Astrocyte of the cerebellum (primary cell): Measurements from ENCODE around the gene F10.

Experiments
- DNase-seq: peaks from one replicate; pipeline ENCODE4 v3.0.0-alpha.2; 2011; ENCODE audit warnings: low read depth
- H3K4me3 ChIP-seq: 2 replicates; pipeline ENCODE4 v1.5.1; 2011; ENCODE audit warnings: mild to moderate bottlenecking, low read depth, low read length, moderate library complexity
- in situ Hi-C: cut with HindIII; loops from 2 replicates; pipeline ENCODE4 v1.10.0; 2017; ENCODE audit warnings: low sequenced_read_pairs
- TF ChIP-seq, protein P1 (sequence below): IDR thresholded peaks from 2 replicates; pipeline ENCODE4 v1.5.1; 2012; ENCODE audit warnings: low read length, low read depth, moderate library complexity, mild to moderate bottlenecking; ENCODE audit errors: missing control alignments

F10 gene

DNA sequence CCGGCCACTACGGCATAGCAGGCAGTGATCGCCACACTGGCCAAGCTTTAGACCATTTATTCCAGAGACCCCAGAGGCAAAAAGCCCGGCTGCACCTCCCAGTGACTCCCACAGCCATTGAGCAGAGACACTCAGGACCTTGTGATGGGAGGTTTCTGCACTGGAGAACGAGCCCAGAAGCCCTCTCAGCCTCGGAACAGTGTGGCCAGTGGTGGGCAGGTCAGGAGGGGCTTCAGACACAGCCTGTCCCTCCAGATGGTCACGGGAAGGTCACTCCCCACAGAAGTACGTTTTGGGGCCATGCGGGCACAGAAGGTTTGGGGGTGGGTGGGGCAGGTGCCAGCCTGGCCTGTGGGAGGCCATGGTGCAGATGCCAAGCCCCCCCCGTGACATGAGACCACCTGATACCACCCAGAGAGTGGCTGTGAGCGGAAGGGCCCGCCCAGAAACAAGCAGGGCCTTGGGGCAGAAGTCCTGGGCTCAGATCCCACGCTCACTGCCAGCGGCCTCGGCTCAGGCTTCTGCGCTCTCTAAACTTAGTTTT lies 599 bp upstream of the F10 start:
- no peak overlapping the region for H3K4me3 ChIP-seq
- in situ Hi-C loops, result no loop called here
- TF ChIP-seq, protein P1, sequence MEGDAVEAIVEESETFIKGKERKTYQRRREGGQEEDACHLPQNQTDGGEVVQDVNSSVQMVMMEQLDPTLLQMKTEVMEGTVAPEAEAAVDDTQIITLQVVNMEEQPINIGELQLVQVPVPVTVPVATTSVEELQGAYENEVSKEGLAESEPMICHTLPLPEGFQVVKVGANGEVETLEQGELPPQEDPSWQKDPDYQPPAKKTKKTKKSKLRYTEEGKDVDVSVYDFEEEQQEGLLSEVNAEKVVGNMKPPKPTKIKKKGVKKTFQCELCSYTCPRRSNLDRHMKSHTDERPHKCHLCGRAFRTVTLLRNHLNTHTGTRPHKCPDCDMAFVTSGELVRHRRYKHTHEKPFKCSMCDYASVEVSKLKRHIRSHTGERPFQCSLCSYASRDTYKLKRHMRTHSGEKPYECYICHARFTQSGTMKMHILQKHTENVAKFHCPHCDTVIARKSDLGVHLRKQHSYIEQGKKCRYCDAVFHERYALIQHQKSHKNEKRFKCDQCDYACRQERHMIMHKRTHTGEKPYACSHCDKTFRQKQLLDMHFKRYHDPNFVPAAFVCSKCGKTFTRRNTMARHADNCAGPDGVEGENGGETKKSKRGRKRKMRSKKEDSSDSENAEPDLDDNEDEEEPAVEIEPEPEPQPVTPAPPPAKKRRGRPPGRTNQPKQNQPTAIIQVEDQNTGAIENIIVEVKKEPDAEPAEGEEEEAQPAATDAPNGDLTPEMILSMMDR, result no peak
- DNase-seq, result no peak

DNA sequence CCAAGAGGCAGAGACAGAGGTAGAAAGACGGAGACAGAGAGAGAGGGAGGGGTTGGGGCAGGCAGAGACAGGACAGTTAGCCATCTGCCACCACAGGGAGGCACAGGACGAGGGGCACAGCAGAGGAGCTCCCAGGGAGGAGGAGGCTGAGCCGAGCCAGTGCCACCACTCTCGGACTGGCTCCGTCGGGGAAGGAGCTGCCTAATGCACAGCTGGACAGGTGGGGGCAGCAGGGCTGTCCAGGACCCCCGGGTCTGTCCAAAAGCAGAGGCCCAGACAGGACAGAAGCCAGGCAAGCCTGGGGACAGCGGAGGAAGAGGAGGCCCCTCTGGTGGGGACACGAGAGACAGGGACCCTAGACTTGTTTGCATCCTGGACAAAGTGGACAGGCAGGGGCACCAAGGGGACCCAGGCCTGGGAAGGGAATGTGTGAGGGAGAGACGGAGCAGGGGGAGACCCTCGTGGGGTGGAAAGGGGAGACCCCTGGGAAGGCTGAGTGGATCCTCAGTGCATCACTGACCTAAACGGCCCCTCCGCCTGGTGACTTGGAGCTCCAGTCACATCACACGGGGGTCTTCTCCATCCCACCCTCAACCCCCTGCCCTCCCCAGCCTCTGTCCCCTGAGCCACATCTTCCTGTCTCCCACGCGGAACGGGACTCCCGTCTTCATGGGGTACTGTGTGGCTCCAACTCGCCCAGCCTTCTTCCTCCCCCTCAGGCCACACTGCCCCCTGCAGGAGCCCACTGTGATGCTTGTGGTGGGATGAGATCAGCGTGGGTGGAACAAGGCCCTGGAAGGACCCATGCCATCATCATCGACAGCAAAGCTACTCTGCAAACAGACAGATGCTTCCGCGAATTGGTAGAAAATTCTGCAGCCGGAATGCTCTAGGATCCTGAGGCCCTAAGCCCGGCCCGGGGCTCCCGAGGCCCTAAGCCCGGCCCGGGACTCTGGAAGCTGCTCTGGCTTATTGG lies 915 bp downstream of the F10 start:
- H3K4me3 ChIP-seq, result no peak overlapping the region
- in situ Hi-C loops, result no loop called here
- no peak for DNase-seq
- TF ChIP-seq, protein P1, result peak; percentile 24

DNA sequence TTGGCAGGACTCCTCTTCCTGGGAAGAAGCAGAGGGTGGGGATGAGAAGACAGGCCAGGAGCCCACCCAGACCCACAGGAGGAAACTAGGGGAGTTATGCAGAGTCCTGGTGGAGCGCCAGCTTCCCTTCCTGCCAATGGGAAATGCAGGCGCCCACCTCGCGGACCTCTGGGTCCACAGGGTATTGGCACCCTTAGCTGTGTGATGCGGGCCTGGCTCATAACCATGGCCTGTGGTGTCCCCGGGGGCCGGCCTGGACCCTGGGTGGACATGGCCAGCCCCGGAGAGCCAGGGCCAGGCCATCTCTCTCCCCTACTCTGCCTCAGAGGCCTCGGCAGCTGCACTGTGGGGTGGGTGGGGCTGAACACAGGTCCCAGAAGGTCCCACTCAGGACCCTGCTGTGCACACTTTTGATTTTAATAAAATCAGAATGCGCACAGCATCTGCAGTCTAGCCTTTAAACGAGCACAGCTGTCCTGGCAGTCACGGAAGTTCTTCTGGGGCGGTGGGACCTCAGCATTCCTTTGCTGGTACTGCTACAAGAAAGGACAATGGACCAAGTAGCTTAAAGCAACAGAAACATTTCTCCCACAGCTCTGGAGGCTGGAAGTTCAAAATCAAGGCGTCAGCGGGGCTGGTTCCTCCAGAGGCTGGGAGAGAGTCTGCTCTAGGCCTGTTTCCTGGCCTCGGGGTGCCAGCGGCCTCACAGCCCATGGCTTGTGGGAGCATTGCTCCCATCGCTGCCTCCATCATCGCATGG lies 1.8 kb downstream of the F10 start:
- TF ChIP-seq, protein P1, result no peak
- DNase-seq, result no peak
- no peak overlapping the region for H3K4me3 ChIP-seq
- in situ Hi-C loops, result no loop called here

DNA sequence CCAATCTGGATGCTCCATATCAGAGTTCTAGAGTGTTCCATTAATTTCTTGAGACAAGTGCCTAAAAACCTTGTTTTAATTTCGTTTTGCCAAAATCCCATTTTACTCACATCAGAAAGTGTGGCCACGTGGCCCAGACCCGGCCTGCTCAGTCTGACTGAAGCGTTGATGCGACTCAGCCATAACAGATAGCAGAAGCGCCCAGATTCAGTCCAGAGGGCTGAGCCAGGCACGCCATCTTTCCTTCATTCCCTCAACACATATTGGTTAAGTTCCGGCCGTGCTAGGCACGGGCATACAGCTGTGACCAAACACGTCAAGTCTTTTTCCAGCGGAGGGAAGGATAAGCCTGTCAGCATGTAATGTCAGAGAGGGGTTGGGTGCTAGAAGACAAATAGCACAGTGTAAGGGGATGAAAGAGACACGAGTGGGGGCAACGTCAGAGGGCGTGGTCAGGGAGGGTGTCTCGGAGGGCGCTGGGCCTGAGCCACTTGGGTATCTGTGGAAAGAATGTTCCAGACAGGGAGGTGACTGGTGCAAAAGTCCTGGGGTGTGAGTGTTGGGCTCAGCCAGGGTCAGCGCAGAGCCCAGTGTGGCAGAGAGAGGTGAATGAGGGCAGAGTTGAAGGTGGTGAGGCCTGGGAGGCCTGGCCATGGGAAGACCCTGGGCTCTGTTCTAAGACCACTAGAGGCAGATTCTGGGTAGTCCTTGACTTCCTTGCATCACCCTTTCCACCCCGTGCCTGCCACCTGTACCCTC lies 3.1 kb downstream of the F10 start:
- no peak for DNase-seq
- in situ Hi-C loops, result no loop called here
- TF ChIP-seq, protein P1, result no peak
- no peak overlapping the region for H3K4me3 ChIP-seq

DNA sequence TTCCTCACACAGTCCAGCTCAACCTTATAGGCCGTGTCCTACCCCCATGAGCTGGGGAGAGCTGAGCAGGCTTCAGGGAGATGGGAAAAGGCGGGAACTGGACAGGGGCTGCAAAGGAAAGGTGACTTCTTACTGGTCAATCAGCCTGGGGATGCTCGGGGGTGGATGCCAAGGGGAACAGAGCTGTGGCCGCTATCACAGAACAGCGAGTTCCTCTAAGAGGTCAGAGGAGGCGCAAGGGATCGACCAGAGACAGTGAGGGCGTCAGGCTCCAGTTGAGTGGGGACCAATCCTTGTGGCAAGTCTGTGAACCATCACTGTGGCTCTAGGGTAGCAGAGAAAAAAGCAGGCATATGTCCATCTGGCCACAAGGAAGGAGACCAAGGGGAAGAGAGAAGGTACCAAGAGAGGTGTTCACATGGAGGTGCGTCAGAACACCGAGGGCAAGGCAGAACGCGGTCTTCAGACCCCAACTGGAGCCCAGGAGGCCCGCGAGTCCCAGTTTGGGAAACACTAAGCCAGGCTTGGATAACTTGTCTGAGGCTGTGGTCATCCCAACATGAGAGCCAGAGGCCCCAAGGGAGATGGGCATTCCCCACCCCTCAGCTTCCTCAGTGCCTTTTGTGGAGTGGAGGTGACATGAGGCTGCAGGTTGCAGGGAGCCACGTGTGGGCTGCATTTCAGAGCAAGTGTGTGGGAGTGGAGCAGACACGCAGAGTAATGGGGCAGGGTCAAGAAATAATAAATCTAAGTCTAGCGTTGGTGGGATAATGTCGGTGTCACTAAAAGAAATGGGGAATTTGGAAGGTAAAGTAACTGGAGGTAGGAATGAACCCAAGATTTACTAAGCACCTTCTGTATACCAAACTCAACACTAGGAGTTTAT lies 3.9 kb downstream of the F10 start:
- in situ Hi-C loops, result no loop called here
- H3K4me3 ChIP-seq, result no peak overlapping the region
- TF ChIP-seq, protein P1, result no peak
- no peak for DNase-seq
